CD4-positive, alpha-beta memory T cell (primary cell): Measurements from ENCODE around the gene GPX4. TPM values are rescaled to one million over a fixed set of nuclear protein-coding genes. Genes with fewer than 3 reads are reported as not detected.

Source experiments
- CTCF ChIA-PET: fragments of 350-600 bp; sonication (Branson Sonifier 250); formaldehyde crosslinking; loops from one replicate; lab custom pipeline; 2021; ENCODE audit warnings: inconsistent platforms; ENCODE audit not compliant: partially characterized antibody; lab: Charles Lee
- POLR2A ChIA-PET: fragments of 350-600 bp; sonication (Branson Sonifier 250); formaldehyde crosslinking; loops from one replicate; lab custom pipeline; 2021; ENCODE audit not compliant: partially characterized antibody; lab: Charles Lee
- DNase-seq, 5 donors: peaks; one replicate each; pipeline versions ENCODE4 v3.0.0 to v3.0.0-alpha.2; 2020 to 2022; ENCODE audit warnings: mixed read lengths in 1 of 5
- H3K27ac ChIP-seq: one replicate; pipeline ENCODE4 v1.7.0; 2013; ENCODE audit warnings: low read depth, low read length
- H3K27me3 ChIP-seq: 2 replicates; pipeline ENCODE4 v1.7.0; 2013; ENCODE audit warnings: mild to moderate bottlenecking, low read length, moderate library complexity; ENCODE audit not compliant: insufficient read depth
- H3K36me3 ChIP-seq: 2 replicates; pipeline ENCODE4 v1.7.0; 2013; ENCODE audit warnings: mild to moderate bottlenecking, low read length, moderate library complexity; ENCODE audit not compliant: insufficient read depth
- H3K4me1 ChIP-seq: 2 replicates; pipeline ENCODE4 v1.7.0; 2013; ENCODE audit warnings: mild to moderate bottlenecking, low read length, moderate library complexity; ENCODE audit not compliant: insufficient read depth
- H3K4me3 ChIP-seq, 2 donors: one replicate each; pipeline ENCODE4 v1.7.0; 2013; ENCODE audit warnings: low read length in 2 of 2, mild to moderate bottlenecking in 1 of 2
- H3K9me3 ChIP-seq, 2 donors: one replicate each; pipeline ENCODE4 v1.7.0; 2013; ENCODE audit warnings: low read length in 2 of 2, control low read depth in 1 of 2; ENCODE audit not compliant: control insufficient read depth in 1 of 2
- H3K27ac Mint-ChIP-seq, 7 donors: one replicate each; pipeline ENCODE4 v1.8.0; 2020 to 2021; ENCODE audit warnings: mixed read lengths in 7 of 7, mild to moderate bottlenecking in 6 of 7, inconsistent platforms in 3 of 7, moderate library complexity in 3 of 7
- H3K27me3 Mint-ChIP-seq, 2 donors: one replicate each; pipeline ENCODE4 v1.8.0; 2020 to 2021; ENCODE audit warnings: mixed read lengths in 2 of 2
- H3K36me3 Mint-ChIP-seq, 2 donors: one replicate each; pipeline ENCODE4 v1.8.0; 2020 to 2021; ENCODE audit warnings: mixed read lengths in 2 of 2, inconsistent platforms in 1 of 2, mild to moderate bottlenecking in 1 of 2
- H3K4me1 Mint-ChIP-seq, 4 donors: one replicate each; pipeline ENCODE4 v1.8.0; 2020 to 2021; ENCODE audit warnings: mixed read lengths in 4 of 4, mild to moderate bottlenecking in 1 of 4
- H3K4me3 Mint-ChIP-seq, 8 donors: one replicate each; pipeline ENCODE4 v1.8.0; 2020 to 2021; ENCODE audit warnings: mixed read lengths in 8 of 8, mild to moderate bottlenecking in 7 of 8, moderate library complexity in 6 of 8, inconsistent platforms in 3 of 8
- H3K9me3 Mint-ChIP-seq, 8 donors: one replicate each; pipeline ENCODE4 v1.8.0; 2020 to 2021; ENCODE audit warnings: mixed read lengths in 8 of 8, mild to moderate bottlenecking in 5 of 8, inconsistent platforms in 3 of 8, moderate library complexity in 1 of 8
- intact Hi-C: fragments of 100-400 bp; cut with micrococcal nuclease; formaldehyde crosslinking; loops from one replicate; pipeline ENCODE4 v1.15.1; 2023
- polyA plus RNA-seq, 2 donors: library from polyadenylated mRNA; unstranded; fragments of 300-500 nt; fragmentation: Illumina TruSeq; gene quantifications; one replicate each; pipeline ENCODE4 v1.2.3, GENCODE V29; 2021
- total RNA-seq, 2 experiments: library from RNA; stranded (reverse); gene quantifications; one replicate each; pipeline ENCODE4 v1.2.3, GENCODE V29; 2021

Gene GPX4
- total and polyA plus RNA-seq, 4 experiments from 2014 or later, result 210 to 406 (median 310) TPM

DNA sequence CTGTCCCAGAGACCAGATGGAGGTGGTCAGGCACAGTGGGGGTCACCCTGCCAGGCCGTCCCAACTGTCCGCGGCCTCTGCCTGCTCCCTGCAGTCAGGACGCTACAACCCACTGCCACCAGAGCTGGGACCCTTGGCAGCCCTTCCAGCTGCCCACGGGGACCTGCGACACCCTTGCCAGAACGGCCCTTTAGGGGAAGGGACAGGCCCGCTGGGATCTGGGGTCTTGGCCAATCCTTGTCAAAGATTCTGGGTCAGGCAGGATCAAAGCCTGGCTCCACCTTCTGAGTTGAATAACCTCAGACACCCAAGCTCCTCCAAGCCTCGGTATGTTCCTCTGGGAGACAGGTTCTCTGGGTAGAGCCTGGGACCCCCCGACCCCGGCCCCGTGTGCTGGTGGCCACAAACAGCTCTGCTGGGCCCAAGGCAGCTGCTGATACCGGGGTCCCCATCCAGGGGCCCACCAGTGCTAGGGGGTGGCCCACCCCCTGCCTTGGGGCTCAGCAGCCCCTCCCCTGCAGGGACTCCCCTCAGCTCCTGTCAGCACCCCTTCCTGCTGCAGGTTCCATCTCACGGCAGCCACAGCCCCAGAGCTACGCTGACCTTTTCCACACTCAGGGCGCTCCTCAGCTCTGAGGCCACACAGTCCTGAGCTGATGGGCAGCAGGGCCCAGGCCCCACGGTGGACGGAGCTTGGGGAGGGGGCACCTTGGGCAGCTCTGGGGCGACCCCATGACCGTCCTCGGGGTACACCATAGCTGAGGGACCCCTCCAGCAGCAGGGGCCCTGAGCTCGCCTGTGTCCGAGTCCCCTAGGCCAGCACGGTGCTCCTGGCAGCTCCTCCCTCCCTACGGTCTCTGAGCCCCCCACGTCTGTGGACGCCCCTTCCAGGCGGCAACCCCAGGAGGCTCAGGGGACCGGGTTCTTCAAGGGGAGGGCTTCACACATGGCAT is 51.8 kb downstream of the GPX4 start:
- Mint-ChIP-seq H3K27ac (no peak overlapping the region), H3K27me3 (no peaks in the 10 kb centered on the region), H3K4me3 (no peak overlapping the region), H3K36me3 (peaks cover 0 to 5% of the 10 kb centered on the region in 2 donors), H3K4me1 (peaks cover 0 to 3% (median under 1%) of the 10 kb centered on the region in 4 donors), H3K9me3 (no peaks in the 10 kb centered on the region)
- DNase-seq, result no peak
- Histone ChIP-seq H3K4me1 (no peaks in the 10 kb centered on the region), H3K36me3 (peaks cover 5% of the 10 kb centered on the region), H3K9me3 (no peaks in the 10 kb centered on the region), H3K27ac (no peak overlapping the region), H3K27me3 (no peaks in the 10 kb centered on the region), H3K4me3 (no peak overlapping the region)
- CTCF ChIA-PET, result no interaction called here
- POLR2A ChIA-PET, result no interaction called here
- intact Hi-C loops, result no loop called here

Other genes starting within 250 kb of the GPX4 start
- gene CFD, start 244.3 kb upstream of the GPX4 start, total RNA-seq, result 1 to 10 TPM in 1 of 2 experiments, under 1 TPM in 1; 0.91 to 1.1 TPM
- 1 to 10 TPM in 1 of 2 donors, not detected in 1; 4.8 TPM for gene CFD, start 244.3 kb upstream of the GPX4 start, polyA plus RNA-seq
- 10 to 100 TPM; 68.3 to 71.7 TPM for gene MED16, start 210.8 kb upstream of the GPX4 start, total RNA-seq
- gene MED16, start 210.8 kb upstream of the GPX4 start, polyA plus RNA-seq, result 100 to 1,000 TPM in 1 of 2 donors, 10 to 100 TPM in 1; 48.6 to 125 TPM
- not detected for gene RNU6-9, start 210.5 kb upstream of the GPX4 start, total RNA-seq
- not detected for gene RNU6-9, start 210.5 kb upstream of the GPX4 start, polyA plus RNA-seq
- 100 to 1,000 TPM; 153 to 160 TPM for gene R3HDM4, start 190.8 kb upstream of the GPX4 start, total RNA-seq
- 100 to 1,000 TPM; 203 to 230 TPM for gene R3HDM4, start 190.8 kb upstream of the GPX4 start, polyA plus RNA-seq
- gene KISS1R, start 186.7 kb upstream of the GPX4 start, total RNA-seq, result 1 to 10 TPM in 1 of 2 experiments, under 1 TPM in 1; 0.79 to 1.2 TPM
- under 1 TPM; 0.59 TPM for gene KISS1R, start 186.7 kb upstream of the GPX4 start, polyA plus RNA-seq
- 1 to 10 TPM; 9.2 to 9.6 TPM for gene ARID3A, start 178.0 kb upstream of the GPX4 start, total RNA-seq
- gene ARID3A, start 178.0 kb upstream of the GPX4 start, polyA plus RNA-seq, result 1 to 10 TPM in 1 of 2 donors, under 1 TPM in 1; 0.27 to 1.1 TPM
- 10 to 100 TPM; 53.9 to 60.3 TPM for gene WDR18, start 119.6 kb upstream of the GPX4 start, total RNA-seq
- gene WDR18, start 119.6 kb upstream of the GPX4 start, polyA plus RNA-seq, result 10 to 100 TPM; 44.3 to 79.7 TPM
- not detected for gene GRIN3B, start 103.6 kb upstream of the GPX4 start, total RNA-seq
- gene GRIN3B, start 103.6 kb upstream of the GPX4 start, polyA plus RNA-seq, result not detected
- 100 to 1,000 TPM; 315 to 329 TPM for gene TMEM259, start 82.9 kb upstream of the GPX4 start, total RNA-seq
- 10 to 100 TPM; 40.5 to 75.9 TPM for gene TMEM259, start 82.9 kb upstream of the GPX4 start, polyA plus RNA-seq
- not detected for gene RNU6-2, start 82.5 kb upstream of the GPX4 start, total RNA-seq
- not detected for gene RNU6-2, start 82.5 kb upstream of the GPX4 start, polyA plus RNA-seq
- 100 to 1,000 TPM; 263 to 266 TPM for gene CNN2, start 77.4 kb upstream of the GPX4 start, total RNA-seq
- 100 to 1,000 TPM; 444 to 632 TPM for gene CNN2, start 77.4 kb upstream of the GPX4 start, polyA plus RNA-seq
- gene ABCA7, start 63.9 kb upstream of the GPX4 start, total RNA-seq, result 100 to 1,000 TPM; 313 to 319 TPM
- 10 to 100 TPM; 10.7 to 11.2 TPM for gene ABCA7, start 63.9 kb upstream of the GPX4 start, polyA plus RNA-seq
- gene ARHGAP45, start 36.8 kb upstream of the GPX4 start, total RNA-seq, result 100 to 1,000 TPM; 834 to 836 TPM
- gene ARHGAP45, start 36.8 kb upstream of the GPX4 start, polyA plus RNA-seq, result 100 to 1,000 TPM; 222 to 501 TPM
- 10 to 100 TPM; 76.0 to 80.0 TPM for gene POLR2E, start 8.6 kb upstream of the GPX4 start, total RNA-seq
- gene POLR2E, start 8.6 kb upstream of the GPX4 start, polyA plus RNA-seq, result 100 to 1,000 TPM; 167 to 197 TPM
- gene SBNO2, start 70.3 kb downstream of the GPX4 start, total RNA-seq, result 10 to 100 TPM; 92.6 to 98.6 TPM
- gene SBNO2, start 70.3 kb downstream of the GPX4 start, polyA plus RNA-seq, result 1 to 10 TPM in 1 of 2 donors, under 1 TPM in 1; 0.37 to 3.5 TPM
- 100 to 1,000 TPM; 112 to 114 TPM for gene STK11, start 101.8 kb downstream of the GPX4 start, total RNA-seq
- gene STK11, start 101.8 kb downstream of the GPX4 start, polyA plus RNA-seq, result 10 to 100 TPM; 11.0 to 43.5 TPM
- gene CBARP, start 134.0 kb downstream of the GPX4 start, total RNA-seq, result not detected
- not detected for gene CBARP, start 134.0 kb downstream of the GPX4 start, polyA plus RNA-seq
- gene ATP5F1D, start 137.8 kb downstream of the GPX4 start, total RNA-seq, result 100 to 1,000 TPM; 105 to 108 TPM
- 100 to 1,000 TPM; 133 to 243 TPM for gene ATP5F1D, start 137.8 kb downstream of the GPX4 start, polyA plus RNA-seq
- gene MIDN, start 144.6 kb downstream of the GPX4 start, total RNA-seq, result 10 to 100 TPM; 30.3 to 34.0 TPM
- gene MIDN, start 144.6 kb downstream of the GPX4 start, polyA plus RNA-seq, result 1 to 10 TPM in 1 of 2 donors, under 1 TPM in 1; 0.75 to 6.1 TPM
- gene CIRBP, start 165.3 kb downstream of the GPX4 start, total RNA-seq, result 100 to 1,000 TPM; 574 to 638 TPM
- gene CIRBP, start 165.3 kb downstream of the GPX4 start, polyA plus RNA-seq, result 100 to 1,000 TPM; 160 to 257 TPM
- 10 to 100 TPM; 50.5 to 54.2 TPM for gene FAM174C, start 171.5 kb downstream of the GPX4 start, total RNA-seq
- gene FAM174C, start 171.5 kb downstream of the GPX4 start, polyA plus RNA-seq, result 100 to 1,000 TPM in 1 of 2 donors, 10 to 100 TPM in 1; 57.2 to 114 TPM
- gene EFNA2, start 181.9 kb downstream of the GPX4 start, total RNA-seq, result not detected
- not detected for gene EFNA2, start 181.9 kb downstream of the GPX4 start, polyA plus RNA-seq